Measurements from ENCODE around the gene DBNL. TPM values are rescaled to one million over a fixed set of nuclear protein-coding genes. Genes with fewer than 3 reads are reported as not detected.

DBNL gene
- total RNA-seq, 1 donor from 2014 or later: 140 TPM

GRCh38 chr7:44048031-44048795 is 3.7 kb downstream of the DBNL start:
- Mint-ChIP-seq H3K27ac (peak overlapping the region; percentile 63), H3K9me3 (no peaks in the 10 kb centered on the region), H3K4me3 (no peak overlapping the region), H3K4me1 (ENCODE audit: low read depth) (peaks cover 61% of the 10 kb centered on the region), H3K36me3 (ENCODE audit: low read depth) (peaks cover 39% of the 10 kb centered on the region), H3K27me3 (ENCODE audit: insufficient read depth) (no peaks in the 10 kb centered on the region)
- intact Hi-C loops (cut with micrococcal nuclease): no loop called here
- DNase-seq (ENCODE audit: low spot score): no peak

GRCh38 chr7:44050121-44050914 is 5.8 kb downstream of the DBNL start:
- H3K4me1 Mint-ChIP-seq (ENCODE audit: low read depth): peaks cover 54% of the 10 kb centered on the region
- H3K27ac Mint-ChIP-seq: no peak overlapping the region
- intact Hi-C loops (cut with micrococcal nuclease): no loop called here
- no peaks in the 10 kb centered on the region for H3K9me3 Mint-ChIP-seq
- no peak for DNase-seq (ENCODE audit: low spot score)
- no peak overlapping the region for H3K4me3 Mint-ChIP-seq
- H3K27me3 Mint-ChIP-seq (ENCODE audit: insufficient read depth): no peaks in the 10 kb centered on the region
- peaks cover 41% of the 10 kb centered on the region for H3K36me3 Mint-ChIP-seq (ENCODE audit: low read depth)

- DNase-seq (ENCODE audit: low spot score): no peak
- no peak overlapping the region for H3K27ac Mint-ChIP-seq
- H3K4me1 Mint-ChIP-seq (ENCODE audit: low read depth): peaks cover 47% of the 10 kb centered on the region
- no peak overlapping the region for H3K4me3 Mint-ChIP-seq
- peaks cover 40% of the 10 kb centered on the region for H3K36me3 Mint-ChIP-seq (ENCODE audit: low read depth)
- no peaks in the 10 kb centered on the region for H3K27me3 Mint-ChIP-seq (ENCODE audit: insufficient read depth)
- intact Hi-C loops (cut with micrococcal nuclease): no loop called here
- no peaks in the 10 kb centered on the region for H3K9me3 Mint-ChIP-seq
These were observed 6.5 kb downstream of the DBNL start for GRCh38 chr7:44050915-44051560.

GRCh38 chr7:44051611-44052220 is 7.2 kb downstream of the DBNL start:
- no peaks in the 10 kb centered on the region for H3K9me3 Mint-ChIP-seq
- no peak overlapping the region for H3K4me3 Mint-ChIP-seq
- intact Hi-C loops (cut with micrococcal nuclease): no loop called here
- peak overlapping the region; percentile 7 for H3K27ac Mint-ChIP-seq
- H3K36me3 Mint-ChIP-seq (ENCODE audit: low read depth): peaks cover 40% of the 10 kb centered on the region
- peaks cover 40% of the 10 kb centered on the region for H3K4me1 Mint-ChIP-seq (ENCODE audit: low read depth)
- no peak for DNase-seq (ENCODE audit: low spot score)
- H3K27me3 Mint-ChIP-seq (ENCODE audit: insufficient read depth): no peaks in the 10 kb centered on the region

- Mint-ChIP-seq H3K36me3 (ENCODE audit: low read depth) (peaks cover 38% of the 10 kb centered on the region), H3K27me3 (ENCODE audit: insufficient read depth) (no peaks in the 10 kb centered on the region), H3K9me3 (no peaks in the 10 kb centered on the region), H3K4me3 (no peak overlapping the region), H3K27ac (no peak overlapping the region), H3K4me1 (ENCODE audit: low read depth) (peaks cover 30% of the 10 kb centered on the region)
- no peak for DNase-seq (ENCODE audit: low spot score)
- intact Hi-C loops (cut with micrococcal nuclease): no loop called here
These were observed 8.4 kb downstream of the DBNL start for GRCh38 chr7:44052771-44053365.

- Mint-ChIP-seq H3K27me3 (ENCODE audit: insufficient read depth) (no peaks in the 10 kb centered on the region), H3K9me3 (no peaks in the 10 kb centered on the region), H3K4me3 (no peak overlapping the region), H3K27ac (no peak overlapping the region), H3K36me3 (ENCODE audit: low read depth) (peaks cover 45% of the 10 kb centered on the region), H3K4me1 (ENCODE audit: low read depth) (no peaks in the 10 kb centered on the region)
- intact Hi-C loops (cut with micrococcal nuclease): no loop called here
- no peak for DNase-seq (ENCODE audit: low spot score)
These were observed 12.2 kb downstream of the DBNL start for GRCh38 chr7:44056681-44057080.

GRCh38 chr7:44057181-44057848 is 12.8 kb downstream of the DBNL start:
- Mint-ChIP-seq H3K27ac (no peak overlapping the region), H3K9me3 (no peaks in the 10 kb centered on the region), H3K27me3 (ENCODE audit: insufficient read depth) (no peaks in the 10 kb centered on the region), H3K36me3 (ENCODE audit: low read depth) (peaks cover 42% of the 10 kb centered on the region), H3K4me3 (no peak overlapping the region), H3K4me1 (ENCODE audit: low read depth) (no peaks in the 10 kb centered on the region)
- intact Hi-C loops (cut with micrococcal nuclease): no loop called here
- no peak for DNase-seq (ENCODE audit: low spot score)

GRCh38 chr7:44057849-44058758 is 13.6 kb downstream of the DBNL start:
- Mint-ChIP-seq H3K36me3 (ENCODE audit: low read depth) (peaks cover 43% of the 10 kb centered on the region), H3K27ac (no peak overlapping the region)

GRCh38 chr7:44058759-44059218 is 14.3 kb downstream of the DBNL start:
- Mint-ChIP-seq H3K36me3 (ENCODE audit: low read depth) (peaks cover 43% of the 10 kb centered on the region), H3K9me3 (no peaks in the 10 kb centered on the region), H3K4me1 (ENCODE audit: low read depth) (no peaks in the 10 kb centered on the region), H3K27ac (no peak overlapping the region), H3K4me3 (no peak overlapping the region), H3K27me3 (ENCODE audit: insufficient read depth) (no peaks in the 10 kb centered on the region)
- intact Hi-C loops (cut with micrococcal nuclease): no loop called here
- DNase-seq (ENCODE audit: low spot score): no peak

More at GRCh38 chr7:44057849-44058758, 13.6 kb downstream of the DBNL start:
- H3K4me3 Mint-ChIP-seq: no peak overlapping the region
- H3K27me3 Mint-ChIP-seq (ENCODE audit: insufficient read depth): no peaks in the 10 kb centered on the region
- intact Hi-C loops (cut with micrococcal nuclease): no loop called here
- H3K4me1 Mint-ChIP-seq (ENCODE audit: low read depth): no peaks in the 10 kb centered on the region
- no peak for DNase-seq (ENCODE audit: low spot score)
- H3K9me3 Mint-ChIP-seq: no peaks in the 10 kb centered on the region

- no peaks in the 10 kb centered on the region for H3K9me3 Mint-ChIP-seq
- no peaks in the 10 kb centered on the region for H3K4me1 Mint-ChIP-seq (ENCODE audit: low read depth)
- peaks cover 43% of the 10 kb centered on the region for H3K36me3 Mint-ChIP-seq (ENCODE audit: low read depth)
- no peak overlapping the region for H3K27ac Mint-ChIP-seq
- intact Hi-C loops (cut with micrococcal nuclease): no loop called here
- H3K4me3 Mint-ChIP-seq: no peak overlapping the region
- H3K27me3 Mint-ChIP-seq (ENCODE audit: insufficient read depth): no peaks in the 10 kb centered on the region
- DNase-seq (ENCODE audit: low spot score): no peak
These were observed 15.0 kb downstream of the DBNL start for GRCh38 chr7:44059219-44060090.
